Measurements from ENCODE around the gene RCAN2. TPM values are rescaled to one million over a fixed set of nuclear protein-coding genes. Genes with fewer than 3 reads are reported as not detected.
A peak's percentile ranks its signal among the peaks of the same experiment; 100 is the strongest.

RCAN2 gene
- total RNA-seq, 2 donors from 2014 or later, result 96.5 to 210 TPM

DNA sequence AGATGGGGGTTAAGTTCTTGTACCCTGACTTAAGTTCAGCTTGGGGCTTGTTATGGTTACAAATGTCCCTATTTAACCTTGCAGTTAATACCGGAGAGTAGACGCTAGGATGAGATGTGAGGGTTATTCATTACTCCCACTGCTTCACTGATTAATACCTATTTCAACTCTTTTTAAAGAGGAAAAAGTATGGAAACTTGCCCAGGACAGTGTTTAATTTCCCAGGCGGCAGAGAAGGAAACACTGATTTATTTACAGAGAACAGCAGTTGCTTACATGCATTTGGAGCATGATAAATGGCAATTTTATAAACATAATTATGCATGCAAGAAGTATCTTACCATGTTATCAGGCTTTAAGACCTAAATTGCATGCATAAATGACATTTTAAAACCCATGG is 137.7 kb downstream of the RCAN2 start:
- H3K27me3 ChIP-seq, result no peaks in the 10 kb centered on the region
- no peaks in the 10 kb centered on the region for H3K9me3 ChIP-seq
- no peak overlapping the region for H3K27ac ChIP-seq
- H3K36me3 ChIP-seq, result no peaks in the 10 kb centered on the region
- no peak overlapping the region for H3K4me3 ChIP-seq
- TF ChIP-seq, protein P1, sequence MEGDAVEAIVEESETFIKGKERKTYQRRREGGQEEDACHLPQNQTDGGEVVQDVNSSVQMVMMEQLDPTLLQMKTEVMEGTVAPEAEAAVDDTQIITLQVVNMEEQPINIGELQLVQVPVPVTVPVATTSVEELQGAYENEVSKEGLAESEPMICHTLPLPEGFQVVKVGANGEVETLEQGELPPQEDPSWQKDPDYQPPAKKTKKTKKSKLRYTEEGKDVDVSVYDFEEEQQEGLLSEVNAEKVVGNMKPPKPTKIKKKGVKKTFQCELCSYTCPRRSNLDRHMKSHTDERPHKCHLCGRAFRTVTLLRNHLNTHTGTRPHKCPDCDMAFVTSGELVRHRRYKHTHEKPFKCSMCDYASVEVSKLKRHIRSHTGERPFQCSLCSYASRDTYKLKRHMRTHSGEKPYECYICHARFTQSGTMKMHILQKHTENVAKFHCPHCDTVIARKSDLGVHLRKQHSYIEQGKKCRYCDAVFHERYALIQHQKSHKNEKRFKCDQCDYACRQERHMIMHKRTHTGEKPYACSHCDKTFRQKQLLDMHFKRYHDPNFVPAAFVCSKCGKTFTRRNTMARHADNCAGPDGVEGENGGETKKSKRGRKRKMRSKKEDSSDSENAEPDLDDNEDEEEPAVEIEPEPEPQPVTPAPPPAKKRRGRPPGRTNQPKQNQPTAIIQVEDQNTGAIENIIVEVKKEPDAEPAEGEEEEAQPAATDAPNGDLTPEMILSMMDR (IDR thresholded peaks at IDR 0.05), result no peak
- DNase-seq (ENCODE audit: low spot score), result no peak
- H3K4me1 ChIP-seq, result peaks cover 0 to 51% of the 10 kb centered on the region in 2 donors

DNA sequence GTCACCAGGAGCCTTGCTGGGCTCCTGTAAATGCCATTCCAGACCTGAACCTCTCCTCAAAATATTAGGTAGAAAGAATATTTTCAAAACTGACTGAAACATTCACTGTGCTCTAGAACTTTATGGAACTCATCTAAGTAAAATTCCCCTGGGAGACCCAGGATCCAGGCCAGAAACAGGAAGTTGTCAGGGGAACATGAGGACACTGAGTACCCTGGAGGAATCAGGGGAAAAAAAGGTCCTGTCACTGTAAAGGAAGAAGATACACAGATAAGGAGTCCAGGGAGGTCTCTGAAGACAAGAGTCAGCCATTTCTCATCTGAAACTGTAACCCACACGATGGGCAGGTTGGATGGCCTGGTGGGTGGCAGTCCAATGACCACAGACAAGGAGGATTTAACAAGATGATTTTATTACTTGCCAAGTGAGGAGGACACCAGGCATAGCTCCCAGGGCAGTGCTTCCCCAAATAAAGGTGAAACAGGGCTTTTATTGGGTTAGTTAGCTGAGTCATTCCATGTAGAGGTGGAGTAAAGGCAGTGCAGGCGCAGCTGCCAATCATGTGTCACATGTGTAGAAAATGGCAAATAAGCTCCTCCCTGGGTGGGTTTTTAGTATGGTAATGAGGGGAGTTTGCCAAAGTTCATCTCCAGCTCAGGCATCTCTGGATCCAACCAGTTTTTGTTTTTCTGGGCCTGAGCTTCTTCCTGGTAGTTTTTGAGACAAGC is 138.5 kb downstream of the RCAN2 start:
- H3K36me3 ChIP-seq, result no peaks in the 10 kb centered on the region
- no peaks in the 10 kb centered on the region for H3K9me3 ChIP-seq
- no peak overlapping the region for H3K4me3 ChIP-seq
- DNase-seq (ENCODE audit: low spot score), result no peak
- peaks cover 0 to 46% of the 10 kb centered on the region in 2 donors for H3K4me1 ChIP-seq
- H3K27ac ChIP-seq, result peak overlapping the region; percentile 2 to 17
- H3K27me3 ChIP-seq, result no peaks in the 10 kb centered on the region
- TF ChIP-seq, protein P1 (IDR thresholded peaks at IDR 0.05), result no peak

DNA sequence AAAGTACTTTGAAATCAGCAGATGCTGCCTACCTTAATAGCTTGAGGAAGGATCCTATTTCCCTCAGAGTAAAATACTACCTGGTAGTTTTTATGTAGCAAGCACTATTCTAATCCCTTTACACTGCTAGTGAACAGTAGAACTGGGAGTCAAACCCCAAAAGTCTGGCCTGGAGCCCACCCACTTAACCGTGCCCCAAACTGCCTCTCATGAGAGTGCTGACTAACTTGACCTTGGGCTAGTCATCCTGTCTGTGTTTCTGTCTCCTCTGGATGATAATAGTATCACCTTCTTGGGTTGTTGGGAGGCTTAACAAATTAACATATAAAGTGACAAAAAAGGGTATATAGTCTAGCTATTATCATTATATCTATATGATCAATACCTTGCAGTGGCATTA is 140.5 kb downstream of the RCAN2 start:
- Histone ChIP-seq H3K4me1 (peaks cover 0 to 35% of the 10 kb centered on the region in 2 donors), H3K4me3 (no peak overlapping the region), H3K36me3 (no peaks in the 10 kb centered on the region), H3K27me3 (no peaks in the 10 kb centered on the region), H3K9me3 (no peaks in the 10 kb centered on the region), H3K27ac (peak overlapping the region in 1 of 2 donors; percentile 40)
- TF ChIP-seq, protein P1 (IDR thresholded peaks at IDR 0.05), result no peak
- no peak for DNase-seq (ENCODE audit: low spot score)

DNA sequence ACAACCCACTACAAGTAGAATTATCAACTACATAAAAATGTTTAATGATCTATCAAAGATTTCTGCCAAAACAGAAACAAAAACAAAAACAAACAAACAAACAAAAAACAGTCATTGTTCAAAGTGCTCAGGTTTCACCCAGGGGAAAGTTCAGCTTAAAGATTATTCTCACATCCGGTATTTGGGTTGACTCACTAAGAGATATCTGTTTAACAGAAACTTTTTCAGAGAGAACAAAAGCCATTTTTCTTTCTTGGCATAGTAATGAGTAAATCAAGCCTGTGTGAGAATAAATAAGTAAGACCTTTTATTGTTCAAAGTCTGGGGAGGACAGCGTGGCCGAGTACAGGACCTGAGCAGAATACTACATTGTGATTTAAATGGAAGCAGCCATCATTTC is 143.6 kb downstream of the RCAN2 start:
- H3K27ac ChIP-seq, result no peak overlapping the region

DNA sequence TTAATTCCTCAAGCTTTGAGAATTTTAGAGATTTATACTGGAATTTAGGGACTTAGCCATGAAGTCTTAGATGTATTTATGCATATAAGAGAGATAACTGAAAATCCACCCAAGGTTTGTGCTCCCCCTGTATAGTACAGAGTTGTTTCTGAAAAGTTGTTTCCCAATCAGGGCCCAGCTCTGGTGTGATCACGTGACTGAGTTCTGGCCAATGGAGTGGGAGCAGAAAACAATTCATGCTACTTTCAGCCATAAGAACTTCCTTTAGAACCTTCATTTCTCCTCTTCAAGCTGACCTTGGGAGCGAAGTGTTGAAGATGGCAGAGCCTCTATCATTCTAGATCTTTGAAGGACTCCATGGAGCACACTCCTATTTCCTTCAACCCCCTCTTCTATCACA is 151.0 kb downstream of the RCAN2 start:
- TF ChIP-seq, protein P1 (IDR thresholded peaks at IDR 0.05), result no peak
- Histone ChIP-seq H3K9me3 (no peaks in the 10 kb centered on the region), H3K36me3 (no peaks in the 10 kb centered on the region), H3K27me3 (no peaks in the 10 kb centered on the region), H3K4me1 (no peaks in the 10 kb centered on the region), H3K27ac (no peak overlapping the region), H3K4me3 (no peak overlapping the region)
- DNase-seq (ENCODE audit: low spot score), result no peak

More for the DNA sequence above, 143.6 kb downstream of the RCAN2 start:
- Histone ChIP-seq H3K4me1 (peaks cover 0 to 22% of the 10 kb centered on the region in 2 donors), H3K4me3 (no peak overlapping the region), H3K9me3 (no peaks in the 10 kb centered on the region), H3K27me3 (no peaks in the 10 kb centered on the region), H3K36me3 (no peaks in the 10 kb centered on the region)
- DNase-seq (ENCODE audit: low spot score), result no peak
- TF ChIP-seq, protein P1 (IDR thresholded peaks at IDR 0.05), result no peak

DNA sequence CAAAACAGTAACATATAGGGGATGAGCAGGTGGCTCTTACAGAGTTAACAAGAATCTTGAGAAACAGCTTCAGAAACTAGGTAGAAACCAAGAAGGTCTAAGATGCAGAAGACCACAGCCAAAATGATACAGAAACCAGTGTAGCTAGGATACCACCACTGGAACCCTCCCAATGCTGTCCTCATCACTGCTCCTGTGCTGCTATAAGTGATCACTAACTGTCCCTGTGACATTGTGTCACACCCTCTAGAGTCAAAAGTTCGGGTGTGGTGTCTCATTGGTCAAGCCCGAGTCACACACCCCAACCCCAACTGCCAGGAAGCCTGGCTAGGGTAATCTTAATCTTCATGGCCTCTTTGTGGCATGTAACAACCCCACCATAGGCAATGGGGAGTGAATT is 153.1 kb downstream of the RCAN2 start:
- H3K27ac ChIP-seq, result no peak overlapping the region
- TF ChIP-seq, protein P1 (IDR thresholded peaks at IDR 0.05), result no peak
- DNase-seq (ENCODE audit: low spot score), result no peak
- no peaks in the 10 kb centered on the region for H3K36me3 ChIP-seq
- H3K9me3 ChIP-seq, result no peaks in the 10 kb centered on the region
- no peak overlapping the region for H3K4me3 ChIP-seq
- H3K4me1 ChIP-seq, result no peaks in the 10 kb centered on the region
- H3K27me3 ChIP-seq, result no peaks in the 10 kb centered on the region

Measured in right atrium auricular region (tissue), 2 donors.